Stimulated activated CD8-positive, alpha-beta memory T cell treated with anti-CD3 and anti-CD28 coated beads, Interleukin-7, amount 100 ng/mL, for 1 hour (primary cell): ENCODE data around the gene NIPAL3.

ENCODE experiments used
- DNase-seq, 2 donors: peaks; one replicate each; pipeline ENCODE4 v3.0.0-alpha.2; 2020; ENCODE audit warnings: low read depth in 2 of 2

The NIPAL3 gene

GRCh38 chr1:24415334-24415909, at the start of gene NIPAL3:
NIPAL3 (plus strand) TSS chr1:24415802; CDS start chr1:24419548, 3,746 bp downstream.
- DNase-seq, result peak; percentile 88 to 90

GRCh38 chr1:24366707-24367106, 48.9 kb upstream of the NIPAL3 start:
- no peak for DNase-seq

- DNase-seq, result no peak
These were observed 46.4 kb upstream of the NIPAL3 start for GRCh38 chr1:24369199-24369598.

GRCh38 chr1:24369801-24370200, 45.8 kb upstream of the NIPAL3 start:
- no peak for DNase-seq

GRCh38 chr1:24373044-24373443, 42.6 kb upstream of the NIPAL3 start:
- DNase-seq, result no peak

- no peak for DNase-seq
These were observed 41.9 kb upstream of the NIPAL3 start for GRCh38 chr1:24373710-24374109.

- no peak for DNase-seq
These were observed 40.5 kb upstream of the NIPAL3 start for GRCh38 chr1:24374891-24375786.

GRCh38 chr1:24379733-24380315, 35.8 kb upstream of the NIPAL3 start:
- DNase-seq, result no peak

GRCh38 chr1:24380508-24380907, 35.1 kb upstream of the NIPAL3 start:
- DNase-seq, result no peak

GRCh38 chr1:24381256-24381655, 34.3 kb upstream of the NIPAL3 start:
- DNase-seq, result no peak

- no peak for DNase-seq
These were observed 33.4 kb upstream of the NIPAL3 start for GRCh38 chr1:24382165-24382577.

- no peak for DNase-seq
These were observed 32.1 kb upstream of the NIPAL3 start for GRCh38 chr1:24383381-24383940.

GRCh38 chr1:24384251-24385090, 31.1 kb upstream of the NIPAL3 start:
- no peak for DNase-seq

GRCh38 chr1:24385160-24385940, 30.3 kb upstream of the NIPAL3 start:
- no peak for DNase-seq

GRCh38 chr1:24386241-24386640, 29.4 kb upstream of the NIPAL3 start:
- no peak for DNase-seq

GRCh38 chr1:24386931-24387330, 28.7 kb upstream of the NIPAL3 start:
- DNase-seq, result no peak

GRCh38 chr1:24387636-24388175, 27.9 kb upstream of the NIPAL3 start:
- DNase-seq, result no peak

GRCh38 chr1:24388331-24388885, 27.2 kb upstream of the NIPAL3 start:
- DNase-seq, result no peak

GRCh38 chr1:24389231-24389678, 26.3 kb upstream of the NIPAL3 start:
- no peak for DNase-seq
